Measurements from ENCODE around the gene FYB1.

DNA sequence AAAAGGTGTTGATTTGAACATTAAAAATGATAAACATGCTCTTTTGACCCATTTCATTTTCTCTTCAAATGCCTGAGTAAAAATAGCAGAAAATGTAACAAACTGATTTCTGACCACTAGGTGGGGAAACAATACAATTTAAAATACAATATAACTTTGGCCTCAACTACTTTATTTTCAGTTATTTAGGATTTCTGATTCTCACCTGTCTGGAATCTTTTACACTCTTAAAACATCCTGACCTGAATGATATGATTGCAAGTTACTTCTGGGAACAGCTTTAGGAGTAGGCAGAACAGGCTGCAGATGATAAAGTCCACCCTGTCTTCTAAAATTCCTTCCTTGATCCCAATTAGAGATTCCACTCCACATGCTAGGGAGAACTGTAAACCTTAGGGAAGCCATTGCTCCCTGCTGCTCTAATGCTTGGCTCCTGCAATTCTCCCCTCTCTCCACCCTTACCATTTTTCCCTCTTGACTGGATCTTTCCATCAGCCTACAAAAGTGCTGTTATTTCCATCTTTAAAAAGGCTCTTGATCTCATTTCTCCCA, 70.3 kb downstream of the FYB1 start:
- TF ChIP-seq EP300 (IDR thresholded peaks at IDR 0.05) (no peak), POLR2AphosphoS5 (IDR thresholded peaks at IDR 0.05) (no peak), POLR2A (IDR thresholded peaks at IDR 0.05) (no peak)
- TF ChIP-seq, protein P1, sequence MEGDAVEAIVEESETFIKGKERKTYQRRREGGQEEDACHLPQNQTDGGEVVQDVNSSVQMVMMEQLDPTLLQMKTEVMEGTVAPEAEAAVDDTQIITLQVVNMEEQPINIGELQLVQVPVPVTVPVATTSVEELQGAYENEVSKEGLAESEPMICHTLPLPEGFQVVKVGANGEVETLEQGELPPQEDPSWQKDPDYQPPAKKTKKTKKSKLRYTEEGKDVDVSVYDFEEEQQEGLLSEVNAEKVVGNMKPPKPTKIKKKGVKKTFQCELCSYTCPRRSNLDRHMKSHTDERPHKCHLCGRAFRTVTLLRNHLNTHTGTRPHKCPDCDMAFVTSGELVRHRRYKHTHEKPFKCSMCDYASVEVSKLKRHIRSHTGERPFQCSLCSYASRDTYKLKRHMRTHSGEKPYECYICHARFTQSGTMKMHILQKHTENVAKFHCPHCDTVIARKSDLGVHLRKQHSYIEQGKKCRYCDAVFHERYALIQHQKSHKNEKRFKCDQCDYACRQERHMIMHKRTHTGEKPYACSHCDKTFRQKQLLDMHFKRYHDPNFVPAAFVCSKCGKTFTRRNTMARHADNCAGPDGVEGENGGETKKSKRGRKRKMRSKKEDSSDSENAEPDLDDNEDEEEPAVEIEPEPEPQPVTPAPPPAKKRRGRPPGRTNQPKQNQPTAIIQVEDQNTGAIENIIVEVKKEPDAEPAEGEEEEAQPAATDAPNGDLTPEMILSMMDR (IDR thresholded peaks at IDR 0.05): no peak

Data from suprapubic skin (tissue), 4 donors.